Ishikawa (cell line): ENCODE results near the gene LIPN.

ENCODE experiments used
- CEBPB ChIP-seq: IDR thresholded peaks from 2 replicates; pipeline ENCODE4 v1.6.1; 2012
- EGR1 ChIP-seq: IDR thresholded peaks from 2 replicates; pipeline ENCODE4 v1.6.1; 2012
- EP300 ChIP-seq: IDR thresholded peaks from 2 replicates; pipeline ENCODE4 v1.6.1; 2012; ENCODE audit warnings: borderline replicate concordance
- RAD21 ChIP-seq: IDR thresholded peaks from 2 replicates; pipeline ENCODE4 v1.6.1; 2012; ENCODE audit warnings: low read depth
- REST ChIP-seq: IDR thresholded peaks from 2 replicates; pipeline ENCODE4 v1.6.1; 2012; ENCODE audit warnings: low read depth, mild to moderate bottlenecking
- TAF1 ChIP-seq: IDR thresholded peaks from 2 replicates; pipeline ENCODE4 v1.6.1; 2012; ENCODE audit warnings: low read depth, mild to moderate bottlenecking
- TCF12 ChIP-seq: IDR thresholded peaks from 2 replicates; pipeline ENCODE4 v1.6.1; 2012; ENCODE audit warnings: low read depth
- ZBTB7A ChIP-seq: IDR thresholded peaks from 2 replicates; pipeline ENCODE4 v1.6.1; 2012; ENCODE audit warnings: low read depth

DNA sequence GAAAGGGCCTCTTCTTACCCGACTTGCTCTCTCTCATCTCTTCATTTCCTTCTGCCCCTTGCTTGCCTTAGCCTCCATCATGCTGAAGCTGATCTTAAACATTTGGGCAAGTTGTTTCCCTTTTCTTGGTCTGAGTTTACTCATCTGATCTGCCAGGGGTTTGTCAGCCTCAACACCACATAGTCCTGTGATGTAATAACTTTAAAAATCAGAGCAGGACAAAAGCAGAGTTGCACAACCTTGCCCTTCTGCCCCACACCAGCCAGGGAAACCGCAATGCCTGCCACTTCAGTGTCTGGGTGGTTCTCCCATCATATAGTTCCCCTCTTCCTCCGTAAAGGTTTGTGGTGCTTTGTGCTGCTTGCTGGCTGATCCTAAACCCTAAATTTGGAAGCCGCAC is 32.8 kb downstream of the LIPN start:
- TF ChIP-seq REST: no peak
- TF ChIP-seq RAD21: no peak
- no peak for TF ChIP-seq TCF12
- no peak for TF ChIP-seq CEBPB
- TF ChIP-seq TAF1: no peak
- TF ChIP-seq EP300: no peak
- TF ChIP-seq ZBTB7A: no peak
- TF ChIP-seq EGR1: no peak
